HS-5 (cell line): ENCODE results near the gene NBPF6.
A peak's percentile ranks its signal among the peaks of the same experiment; 100 is the strongest.
"Not testable (repeated sequence)": the region's sequence is repeated elsewhere in the genome, so short reads cannot be mapped to it uniquely, and the experiment has no call there.

Experiments
- DNase-seq: peaks from one replicate; pipeline ENCODE4 v3.0.0-alpha.2; 2012; ENCODE audit warnings: low read depth

Gene NBPF6

GRCh38 chr1:108496856-108497255 lies 46.7 kb downstream of the NBPF6 start:
- DNase-seq = not testable (repeated sequence)

- no peak for DNase-seq
Observed at GRCh38 chr1:108502138-108502537, 52.0 kb downstream of the NBPF6 start.

DNA sequence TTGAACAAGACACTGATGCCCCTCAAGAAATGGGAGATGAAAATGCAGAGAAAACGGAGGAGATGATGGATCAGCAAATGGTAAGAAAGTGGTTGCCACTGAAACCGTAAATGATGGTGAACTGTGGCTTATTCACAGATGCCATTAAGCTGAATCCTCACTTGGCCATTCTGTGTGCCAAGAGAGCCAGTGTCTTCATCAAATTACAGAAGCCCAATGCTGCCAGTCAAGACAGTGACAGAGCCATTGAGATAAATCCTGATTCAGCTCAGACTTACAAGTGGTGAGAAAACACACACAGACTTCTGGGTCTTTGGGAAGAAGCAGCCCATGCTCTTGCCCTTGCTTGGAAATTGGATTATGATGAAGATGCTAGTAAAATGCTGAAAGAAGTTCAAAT lies 52.5 kb downstream of the NBPF6 start:
- DNase-seq = peak; percentile 32

- DNase-seq = peak; percentile 82
Observed at GRCh38 chr1:108503062-108503733, 53.1 kb downstream of the NBPF6 start.

- no peak for DNase-seq
Observed at GRCh38 chr1:108504447-108504846, 54.3 kb downstream of the NBPF6 start.

DNA sequence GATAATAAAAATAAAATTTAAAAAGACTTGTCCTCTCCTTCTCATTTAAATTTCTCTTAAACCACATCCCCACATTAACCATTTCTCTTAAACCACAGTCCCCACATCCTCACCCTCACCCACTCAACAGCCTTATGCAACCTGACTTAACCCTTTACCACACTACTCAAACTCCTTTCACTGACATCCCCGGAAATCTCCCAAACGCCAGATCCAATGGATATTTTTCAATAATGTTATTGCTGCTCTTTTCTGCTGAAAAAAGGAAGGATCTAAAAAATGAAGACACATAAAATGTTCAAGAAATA lies 55.6 kb downstream of the NBPF6 start:
- DNase-seq = no peak

DNA sequence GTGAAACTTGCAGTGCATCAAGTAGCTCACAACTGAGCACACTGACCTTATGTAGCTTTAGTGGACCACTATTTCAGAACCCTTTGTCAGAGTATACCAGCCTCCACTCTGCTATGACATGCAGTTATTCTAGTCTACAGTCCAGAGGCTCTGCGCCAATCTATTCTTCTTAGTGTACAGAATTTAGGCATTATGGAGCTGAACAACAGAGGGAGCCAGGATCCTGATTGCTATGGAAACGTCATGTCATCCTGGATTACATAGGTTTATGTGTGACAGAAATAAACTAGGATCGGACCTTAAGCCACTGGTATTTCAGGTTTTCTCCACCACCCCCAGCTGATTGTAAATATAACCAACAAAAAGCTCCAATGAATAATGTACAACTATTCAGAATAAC lies 61.6 kb downstream of the NBPF6 start:
- DNase-seq = no peak

- DNase-seq = no peak
Observed at GRCh38 chr1:108512239-108513043, 62.3 kb downstream of the NBPF6 start.

GRCh38 chr1:108513044-108513415 lies 62.9 kb downstream of the NBPF6 start:
- no peak for DNase-seq

- DNase-seq = not testable (repeated sequence)
Observed at GRCh38 chr1:108513914-108514313, 63.8 kb downstream of the NBPF6 start.

GRCh38 chr1:108517301-108517897 lies 67.3 kb downstream of the NBPF6 start:
- not testable (repeated sequence) for DNase-seq
